HCT116 (cell line): ENCODE results near the gene MEIS1. TPM values are rescaled to one million over a fixed set of nuclear protein-coding genes. Genes with fewer than 3 reads are reported as not detected.

ENCODE experiments used
- ATAC-seq: fragments of 200-7000 bp; cut with Tn5 transposase; 2 replicates; pipeline ENCODE4 v1.9.1; 2020; ENCODE audit warnings: mild to moderate bottlenecking, moderate library complexity
- BruUV-seq: library from RNA; stranded (reverse); fragments of 400-500 nt; replicated peaks from 2 replicates; lab custom pipeline; 2021; lab: Mats Ljungman, UMichigan
- CTCF ChIA-PET: fragments of 300-600 bp; sonication (Branson Sonifier 250); formaldehyde crosslinking; loops from one replicate; lab custom pipeline; 2021; ENCODE audit warnings: antibody characterized with exemption; lab: Charles Lee
- POLR2A ChIA-PET: fragments of 300-600, 350-600 bp; sonication (Branson Sonifier 250); formaldehyde crosslinking; loops from one replicate; lab custom pipeline; 2021; ENCODE audit warnings: antibody characterized with exemption; lab: Charles Lee
- RAD21 ChIA-PET, 2 experiments: fragments of 300-600 bp; sonication (Branson Sonifier 250); formaldehyde crosslinking; loops; one replicate each; lab custom pipeline; 2023; ENCODE audit warnings: low total read pairs in 2 of 2; ENCODE audit not compliant: uncharacterized antibody in 2 of 2, unreplicated experiment in 2 of 2, low non-redundant PET in 1 of 2; lab: Charles Lee
- DNase-seq: peaks from one replicate; pipeline ENCODE4 v3.0.0-alpha.2; 2010; ENCODE audit warnings: low read depth, low spot score
- H2AFZ ChIP-seq: fragments of 200-600 bp; shearing (Covaris generic), sonication (generic); 2 replicates; pipeline ENCODE4 v1.6.1; 2017; ENCODE audit warnings: low read depth, mixed run types, mixed read lengths, antibody characterized with exemption, low read length; ENCODE audit not compliant: poor library complexity, severe bottlenecking
- H3K27ac ChIP-seq: 2 replicates; pipeline ENCODE4 v1.5.1; 2012; ENCODE audit warnings: low read depth, low read length
- H3K27me3 ChIP-seq: fragments of 200-600 bp; sonication (generic); 2 replicates; pipeline ENCODE4 v1.6.1; 2016; ENCODE audit warnings: mixed run types, low read length, mixed read lengths; ENCODE audit not compliant: insufficient read depth
- H3K36me3 ChIP-seq, 2 experiments: fragments of 200-500 bp in 1 of 2; fragments of 200-600 bp in 1 of 2; sonication (Bioruptor generic) in 1 of 2; sonication (generic) in 1 of 2; 2 replicates each; pipeline versions ENCODE4 v1.5.1 to v1.6.1; 2014 to 2016; ENCODE audit warnings: low read length in 2 of 2, inconsistent platforms in 1 of 2, mixed read lengths in 1 of 2, mixed run types in 1 of 2; ENCODE audit not compliant: insufficient read depth in 2 of 2, control insufficient read depth in 1 of 2
- H3K4me1 ChIP-seq, 2 experiments: fragments of 200-600 bp in 1 of 2; sonication (generic) in 1 of 2; 2 replicates each; pipeline versions ENCODE4 v1.5.1 to v1.6.1; 2012 to 2017; ENCODE audit warnings: low read length in 2 of 2, inconsistent platforms in 1 of 2, mild to moderate bottlenecking in 1 of 2, mixed read lengths in 1 of 2, mixed run types in 1 of 2, moderate library complexity in 1 of 2; ENCODE audit not compliant: insufficient read depth in 2 of 2, control insufficient read depth in 1 of 2
- H3K4me2 ChIP-seq: fragments of 200-600 bp; sonication (generic); 2 replicates; pipeline ENCODE4 v1.6.1; 2017; ENCODE audit warnings: mixed run types, low read length, mixed read lengths
- H3K4me3 ChIP-seq, 2 experiments: fragments of 200-600 bp in 1 of 2; sonication (generic) in 1 of 2; replicated peaks in 1 of 2; 2 replicates each; pipeline ENCODE4 v1.5.1; 2011 to 2016; ENCODE audit warnings: low read length in 2 of 2, control low read depth in 1 of 2, low read depth in 1 of 2, mild to moderate bottlenecking in 1 of 2, mixed read lengths in 1 of 2, mixed run types in 1 of 2
- H3K79me2 ChIP-seq: fragments of 200-600 bp; sonication (generic); 2 replicates; pipeline ENCODE4 v1.6.1; 2017; ENCODE audit warnings: mild to moderate bottlenecking, mixed run types, low read length, moderate library complexity, mixed read lengths; ENCODE audit not compliant: insufficient read depth
- H3K9ac ChIP-seq: fragments of 200-600 bp; sonication (generic); 2 replicates; pipeline ENCODE4 v1.6.1; 2016; ENCODE audit warnings: low read length, mixed read lengths
- H3K9me2 ChIP-seq: fragments of 200-600 bp; sonication (generic), shearing (Covaris generic); 2 replicates; pipeline ENCODE4 v1.6.1; 2017; ENCODE audit warnings: mixed run types, mild to moderate bottlenecking, moderate library complexity; ENCODE audit not compliant: insufficient read depth
- H3K9me3 ChIP-seq, 2 experiments: fragments of 200-500 bp in 1 of 2; fragments of 200-600 bp in 1 of 2; sonication (Bioruptor generic) in 1 of 2; sonication (generic) in 1 of 2; 2 replicates each; pipeline ENCODE4 v1.6.1; 2014 to 2017; ENCODE audit warnings: low read length in 2 of 2, mixed read lengths in 2 of 2, inconsistent platforms in 1 of 2, low read depth in 1 of 2, mild to moderate bottlenecking in 1 of 2, mixed run types in 1 of 2, moderate library complexity in 1 of 2; ENCODE audit not compliant: control insufficient read depth in 1 of 2, insufficient read depth in 1 of 2
- H4K20me1 ChIP-seq: fragments of 200-600 bp; sonication (generic), shearing (Covaris generic); 2 replicates; pipeline ENCODE4 v1.6.1; 2017; ENCODE audit warnings: mixed run types, mild to moderate bottlenecking, moderate library complexity; ENCODE audit not compliant: insufficient read depth
- ATF3 ChIP-seq: IDR thresholded peaks from 2 replicates; pipeline ENCODE4 v1.6.1; 2012
- CTCF ChIP-seq, 3 experiments: fragments of 200-600 bp in 1 of 3; sonication (generic) in 1 of 3; IDR thresholded peaks in 2 of 3; conservative IDR thresholded peaks in 1 of 3; 2 replicates each; pipeline ENCODE4 v1.5.1; 2012 to 2017; ENCODE audit warnings: low read depth in 2 of 3, low read length in 2 of 3, antibody characterized with exemption in 1 of 3, borderline replicate concordance in 1 of 3, control low read depth in 1 of 3, mild to moderate bottlenecking in 1 of 3, mixed read lengths in 1 of 3, mixed run types in 1 of 3, moderate library complexity in 1 of 3; ENCODE audit not compliant: insufficient read depth in 1 of 3
- ELF1 ChIP-seq: IDR thresholded peaks from 2 replicates; pipeline ENCODE4 v1.6.1; 2012; ENCODE audit warnings: low read depth, borderline replicate concordance
- EZH2 ChIP-seq: fragments of 200-600 bp; sonication (generic); IDR thresholded peaks from 2 replicates; pipeline ENCODE4 v1.6.1; 2017; ENCODE audit warnings: antibody characterized with exemption, mixed run types
- REST ChIP-seq: IDR thresholded peaks from 2 replicates; pipeline ENCODE4 v1.6.1; 2012; ENCODE audit warnings: low read depth
- SRF ChIP-seq: IDR thresholded peaks from 2 replicates; pipeline ENCODE4 v1.6.1; 2012; ENCODE audit warnings: low read depth
- ZBTB33 ChIP-seq: IDR thresholded peaks from 2 replicates; pipeline ENCODE4 v1.6.1; 2011; ENCODE audit warnings: mild to moderate bottlenecking, low read length, moderate library complexity; ENCODE audit not compliant: insufficient replicate concordance; ENCODE audit errors: extremely low read depth
- ZNF274 ChIP-seq: fragments of 200-500 bp; sonication (Bioruptor generic); IDR thresholded peaks from 2 replicates; pipeline ENCODE4 v1.6.1; 2014; ENCODE audit warnings: mild to moderate bottlenecking, low read depth, low read length, inconsistent platforms
- intact Hi-C: fragments of 100-400 bp; cut with micrococcal nuclease; formaldehyde crosslinking; loops from 2 replicates; pipeline ENCODE4 v1.10.0; 2022
- total RNA-seq: library from RNA; stranded (reverse); gene quantifications from one replicate; pipeline ENCODE4 v1.2.1, GENCODE V29; 2021; ENCODE audit not compliant: unreplicated experiment
- TF ChIP-seq, protein P1 (sequence below): IDR thresholded peaks from 2 replicates; pipeline ENCODE4 v1.6.1; 2012

Gene MEIS1
- total RNA-seq, 1 experiment from 2014 or later, result 0.32 TPM

- no peak for TF ChIP-seq ZBTB33
Observed at GRCh38 chr2:66531567-66531966, 96.6 kb downstream of the MEIS1 start (continued).

GRCh38 chr2:66532972-66533868 lies 98.3 kb downstream of the MEIS1 start:
- RAD21 ChIA-PET, result no interaction called here

More at GRCh38 chr2:66532972-66533868, 98.3 kb downstream of the MEIS1 start:
- no peak overlapping the region for H3K4me2 ChIP-seq
- ChIA-PET POLR2A (no interaction called here), CTCF (no interaction called here)
- no peak overlapping the region for H3K27ac ChIP-seq
- H3K79me2 ChIP-seq, result no peaks in the 10 kb centered on the region
- H3K36me3 ChIP-seq, result no peaks in the 10 kb centered on the region
- H4K20me1 ChIP-seq, result no peaks in the 10 kb centered on the region
- intact Hi-C loops, result no loop called here
- BruUV-seq, result no TSS peak
- H3K27me3 ChIP-seq, result peaks cover 7% of the 10 kb centered on the region; the same call in 1 of the 2 replicates
- no peak for ATAC-seq
- no peak for DNase-seq
- no peak overlapping the region for H2AFZ ChIP-seq
- no peak for TF ChIP-seq ELF1
- TF ChIP-seq, protein P1, sequence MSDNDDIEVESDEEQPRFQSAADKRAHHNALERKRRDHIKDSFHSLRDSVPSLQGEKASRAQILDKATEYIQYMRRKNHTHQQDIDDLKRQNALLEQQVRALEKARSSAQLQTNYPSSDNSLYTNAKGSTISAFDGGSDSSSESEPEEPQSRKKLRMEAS, result no peak
- no peak for TF ChIP-seq CTCF (IDR thresholded peaks at IDR 0.05 in 2 of 3, conservative IDR thresholded peaks at IDR 0.05 in 1 of 3; ENCODE audit: borderline replicate concordance in 1 of 3, insufficient read depth in 1 of 3, low read depth in 2 of 3, low read length in 2 of 3)
- TF ChIP-seq REST, result no peak
- TF ChIP-seq SRF, result no peak
- no peak for TF ChIP-seq ZNF274
- TF ChIP-seq ATF3, result no peak
- no peak for TF ChIP-seq EZH2
- H3K4me1 ChIP-seq, result no peaks in the 10 kb centered on the region
- no peaks in the 10 kb centered on the region for H3K9me3 ChIP-seq
- H3K9ac ChIP-seq, result no peak overlapping the region
- H3K9me2 ChIP-seq, result no peaks in the 10 kb centered on the region
- H3K4me3 ChIP-seq, result no peak overlapping the region
